Measurements from ENCODE around the gene KIF20A. TPM values are rescaled to one million over a fixed set of nuclear protein-coding genes. Genes with fewer than 3 reads are reported as not detected.

The KIF20A gene
- total RNA-seq, 1 experiment from 2014 or later = 84.9 TPM

- H3K9me3 Mint-ChIP-seq (ENCODE audit: unreplicated experiment) = no peaks in the 10 kb centered on the region
- DNase-seq = no peak
- no TSS peak for BruUV-seq (replicated peaks)
- H3K27me3 ChIP-seq (replicated peaks; ENCODE audit: control insufficient read depth, insufficient read depth, low read length) = no peaks in the 10 kb centered on the region
- no peak overlapping the region for H3K4me3 Mint-ChIP-seq (ENCODE audit: unreplicated experiment)
- POLR2A ChIA-PET = no interaction called here
- no peaks in the 10 kb centered on the region for H3K27me3 Mint-ChIP-seq (ENCODE audit: insufficient read depth, unreplicated experiment)
- intact Hi-C loops (cut with micrococcal nuclease; ENCODE audit: unreplicated experiment) = loop anchor here (1.0 to 2.0 kb wide), 2 partner anchors 102 to 230 kb away; no protein-coding TSS in a partner anchor
- TF ChIP-seq, protein P1, sequence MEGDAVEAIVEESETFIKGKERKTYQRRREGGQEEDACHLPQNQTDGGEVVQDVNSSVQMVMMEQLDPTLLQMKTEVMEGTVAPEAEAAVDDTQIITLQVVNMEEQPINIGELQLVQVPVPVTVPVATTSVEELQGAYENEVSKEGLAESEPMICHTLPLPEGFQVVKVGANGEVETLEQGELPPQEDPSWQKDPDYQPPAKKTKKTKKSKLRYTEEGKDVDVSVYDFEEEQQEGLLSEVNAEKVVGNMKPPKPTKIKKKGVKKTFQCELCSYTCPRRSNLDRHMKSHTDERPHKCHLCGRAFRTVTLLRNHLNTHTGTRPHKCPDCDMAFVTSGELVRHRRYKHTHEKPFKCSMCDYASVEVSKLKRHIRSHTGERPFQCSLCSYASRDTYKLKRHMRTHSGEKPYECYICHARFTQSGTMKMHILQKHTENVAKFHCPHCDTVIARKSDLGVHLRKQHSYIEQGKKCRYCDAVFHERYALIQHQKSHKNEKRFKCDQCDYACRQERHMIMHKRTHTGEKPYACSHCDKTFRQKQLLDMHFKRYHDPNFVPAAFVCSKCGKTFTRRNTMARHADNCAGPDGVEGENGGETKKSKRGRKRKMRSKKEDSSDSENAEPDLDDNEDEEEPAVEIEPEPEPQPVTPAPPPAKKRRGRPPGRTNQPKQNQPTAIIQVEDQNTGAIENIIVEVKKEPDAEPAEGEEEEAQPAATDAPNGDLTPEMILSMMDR (IDR thresholded peaks at IDR 0.05; ENCODE audit: insufficient read depth in 1 of 2, low read depth in 1 of 2, low read length in 1 of 2, severe bottlenecking in 1 of 2, unreplicated experiment in 1 of 2) = no peak
- no peak overlapping the region for H3K27ac Mint-ChIP-seq (ENCODE audit: unreplicated experiment)
- no peak overlapping the region for H3K4me3 ChIP-seq (ENCODE audit: low read depth, low read length)
- H3K9me3 ChIP-seq = no peaks in the 10 kb centered on the region
- peaks cover 9% of the 10 kb centered on the region for H3K4me1 Mint-ChIP-seq (ENCODE audit: low read depth, unreplicated experiment)
- peaks cover 42% of the 10 kb centered on the region for H3K36me3 Mint-ChIP-seq (ENCODE audit: insufficient read depth, unreplicated experiment)
- H3K4me1 ChIP-seq = peaks cover 9% of the 10 kb centered on the region
- peaks cover 10% of the 10 kb centered on the region for H3K36me3 ChIP-seq (ENCODE audit: control insufficient read depth, insufficient read depth, low read length)
- CTCF ChIA-PET = interaction anchor here (0.8 to 2.4 kb wide), 2 partner anchors 102 to 172 kb away, joined by 3 to 10 read pairs; partner anchors contain the start of gene KDM3B
Measured at GRCh38 chr5:138180841-138181240, 1.9 kb downstream of the KIF20A start.

- ChIA-PET CTCF (interaction anchor here (1.2 kb wide), 1 partner anchor 169 kb away, joined by 3 read pairs; no protein-coding TSS in a partner anchor), POLR2A (interaction anchor here (0.5 kb wide), 1 partner anchor 32 kb away, joined by 3 read pairs; no protein-coding TSS in a partner anchor)
- no peak for DNase-seq
- TF ChIP-seq, protein P1 (IDR thresholded peaks at IDR 0.05; ENCODE audit: insufficient read depth in 1 of 2, low read depth in 1 of 2, low read length in 1 of 2, severe bottlenecking in 1 of 2, unreplicated experiment in 1 of 2) = no peak
- Mint-ChIP-seq H3K4me3 (ENCODE audit: unreplicated experiment) (no peak overlapping the region), H3K4me1 (ENCODE audit: low read depth, unreplicated experiment) (peaks cover 9% of the 10 kb centered on the region), H3K27me3 (ENCODE audit: insufficient read depth, unreplicated experiment) (no peaks in the 10 kb centered on the region), H3K9me3 (ENCODE audit: unreplicated experiment) (no peaks in the 10 kb centered on the region), H3K27ac (ENCODE audit: unreplicated experiment) (no peak overlapping the region), H3K36me3 (ENCODE audit: insufficient read depth, unreplicated experiment) (peaks cover 55% of the 10 kb centered on the region)
- BruUV-seq (replicated peaks) = no TSS peak
- intact Hi-C loops (cut with micrococcal nuclease; ENCODE audit: unreplicated experiment) = no loop called here
- Histone ChIP-seq H3K36me3 (ENCODE audit: control insufficient read depth, insufficient read depth, low read length) (peaks cover 13% of the 10 kb centered on the region), H3K27me3 (replicated peaks; ENCODE audit: control insufficient read depth, insufficient read depth, low read length) (no peaks in the 10 kb centered on the region), H3K4me1 (peaks cover 9% of the 10 kb centered on the region), H3K4me3 (ENCODE audit: low read depth, low read length) (no peak overlapping the region), H3K9me3 (no peaks in the 10 kb centered on the region)
Measured at GRCh38 chr5:138182808-138183207, 3.9 kb downstream of the KIF20A start.

- no peak overlapping the region for H3K4me3 ChIP-seq (ENCODE audit: low read depth, low read length)
- H3K4me3 Mint-ChIP-seq (ENCODE audit: unreplicated experiment) = no peak overlapping the region
- ChIA-PET CTCF (no interaction called here), POLR2A (interaction anchor here (1.0 kb wide), 1 partner anchor 27 kb away, joined by 3 read pairs; the partner anchor contains the start of gene CDC23)
- H3K27ac Mint-ChIP-seq (ENCODE audit: unreplicated experiment) = no peak overlapping the region
- H3K9me3 ChIP-seq = no peaks in the 10 kb centered on the region
- no peak for DNase-seq
- H3K4me1 Mint-ChIP-seq (ENCODE audit: low read depth, unreplicated experiment) = no peaks in the 10 kb centered on the region
- peaks cover 17% of the 10 kb centered on the region for H3K36me3 ChIP-seq (ENCODE audit: control insufficient read depth, insufficient read depth, low read length)
- H3K9me3 Mint-ChIP-seq (ENCODE audit: unreplicated experiment) = no peaks in the 10 kb centered on the region
- TF ChIP-seq, protein P1 (IDR thresholded peaks at IDR 0.05; ENCODE audit: insufficient read depth in 1 of 2, low read depth in 1 of 2, low read length in 1 of 2, severe bottlenecking in 1 of 2, unreplicated experiment in 1 of 2) = no peak
- H3K27me3 Mint-ChIP-seq (ENCODE audit: insufficient read depth, unreplicated experiment) = no peaks in the 10 kb centered on the region
- no peaks in the 10 kb centered on the region for H3K4me1 ChIP-seq
- H3K36me3 Mint-ChIP-seq (ENCODE audit: insufficient read depth, unreplicated experiment) = peaks cover 77% of the 10 kb centered on the region
- BruUV-seq (replicated peaks) = no TSS peak
- no peaks in the 10 kb centered on the region for H3K27me3 ChIP-seq (replicated peaks; ENCODE audit: control insufficient read depth, insufficient read depth, low read length)
- intact Hi-C loops (cut with micrococcal nuclease; ENCODE audit: unreplicated experiment) = no loop called here
Measured at GRCh38 chr5:138186002-138186447, 7.1 kb downstream of the KIF20A start.

Measured in Caco-2 (cell line).